ENCODE results near the gene NATD1.

The NATD1 gene

GRCh38 chr17:21289902-21290571 is 36.8 kb upstream of the NATD1 start:
- peak; percentile 84 for DNase-seq (ENCODE audit: low spot score)

- no peak for DNase-seq (ENCODE audit: low spot score)
Measured at GRCh38 chr17:21289175-21289901, 36.1 kb upstream of the NATD1 start.

GRCh38 chr17:21288571-21289017 is 35.4 kb upstream of the NATD1 start:
- no peak for DNase-seq (ENCODE audit: low spot score)

- DNase-seq (ENCODE audit: low spot score): no peak
Measured at GRCh38 chr17:21287703-21288449, 34.7 kb upstream of the NATD1 start.

- DNase-seq (ENCODE audit: low spot score): no peak
Measured at GRCh38 chr17:21286909-21287702, 33.9 kb upstream of the NATD1 start.

GRCh38 chr17:21286066-21286770 is 33.0 kb upstream of the NATD1 start:
- DNase-seq (ENCODE audit: low spot score): no peak

GRCh38 chr17:21285164-21286065 is 32.2 kb upstream of the NATD1 start:
- DNase-seq (ENCODE audit: low spot score): peak; percentile 42

GRCh38 chr17:21284319-21285163 is 31.3 kb upstream of the NATD1 start, which contains the start of gene MAP2K3:
Gene MAP2K3, plus strand, starts transcription at chr17:21284711. Its CDS starts 210 bp downstream, at chr17:21284921.
- peak; percentile 100 for DNase-seq (ENCODE audit: low spot score)

- DNase-seq (ENCODE audit: low spot score): no peak
Measured at GRCh38 chr17:21283482-21284318, 30.5 kb upstream of the NATD1 start.

GRCh38 chr17:21282850-21283249 is 29.6 kb upstream of the NATD1 start:
- DNase-seq (ENCODE audit: low spot score): no peak

- no peak for DNase-seq (ENCODE audit: low spot score)
Measured at GRCh38 chr17:21282231-21282630, 29.0 kb upstream of the NATD1 start.

GRCh38 chr17:21280081-21280518 is 26.9 kb upstream of the NATD1 start:
- DNase-seq (ENCODE audit: low spot score): peak; percentile 87

GRCh38 chr17:21279582-21279981 is 26.4 kb upstream of the NATD1 start:
- DNase-seq (ENCODE audit: low spot score): no peak

GRCh38 chr17:21279198-21279535 is 26.0 kb upstream of the NATD1 start:
- no peak for DNase-seq (ENCODE audit: low spot score)

- no peak for DNase-seq (ENCODE audit: low spot score)
Measured at GRCh38 chr17:21278450-21279197, 25.4 kb upstream of the NATD1 start.

- DNase-seq (ENCODE audit: low spot score): no peak
Measured at GRCh38 chr17:21277332-21277731, 24.1 kb upstream of the NATD1 start.

- no peak for DNase-seq (ENCODE audit: low spot score)
Measured at GRCh38 chr17:21276264-21276588, 23.0 kb upstream of the NATD1 start.
